CD4-positive, alpha-beta T cell treated with Interleukin-21 for 1 hour (primary cell): Measurements from ENCODE around the gene MFAP1.
"Not testable (repeated sequence)": the region's sequence is repeated elsewhere in the genome, so short reads cannot be mapped to it uniquely, and the experiment has no call there.

Source experiments
- DNase-seq: peaks from one replicate; pipeline ENCODE4 v3.0.0-alpha.2; 2020

Gene MFAP1

GRCh38 chr15:43824302-43825246, at the start of gene MFAP1:
Gene MFAP1, minus strand, starts transcription at chr15:43824690. Its CDS starts 121 bp downstream, at chr15:43824569.
- DNase-seq = peak; percentile 95

- no peak for DNase-seq
These were observed 49.2 kb upstream of the MFAP1 start for GRCh38 chr15:43873651-43874050.

GRCh38 chr15:43872416-43873020, 48.0 kb upstream of the MFAP1 start:
- peak; percentile 28 for DNase-seq

GRCh38 chr15:43871835-43872234, 47.3 kb upstream of the MFAP1 start:
- no peak for DNase-seq

GRCh38 chr15:43868406-43868805, 43.9 kb upstream of the MFAP1 start:
- no peak for DNase-seq

GRCh38 chr15:43867096-43867495, 42.6 kb upstream of the MFAP1 start:
- DNase-seq = no peak

GRCh38 chr15:43866636-43867035, 42.1 kb upstream of the MFAP1 start:
- not testable (repeated sequence) for DNase-seq

- DNase-seq = no peak
These were observed 35.1 kb upstream of the MFAP1 start for GRCh38 chr15:43859546-43859945.

GRCh38 chr15:43854801-43855200, 30.3 kb upstream of the MFAP1 start:
- DNase-seq = no peak

- no peak for DNase-seq
These were observed 28.1 kb upstream of the MFAP1 start for GRCh38 chr15:43852607-43853006.

GRCh38 chr15:43851251-43851650, 26.8 kb upstream of the MFAP1 start:
- no peak for DNase-seq

GRCh38 chr15:43845421-43845820, 20.9 kb upstream of the MFAP1 start:
- no peak for DNase-seq

GRCh38 chr15:43832485-43832884, 8.0 kb upstream of the MFAP1 start:
- not testable (repeated sequence) for DNase-seq

GRCh38 chr15:43831519-43832052, 7.1 kb upstream of the MFAP1 start:
- not testable (repeated sequence) for DNase-seq

GRCh38 chr15:43830691-43831275, 6.3 kb upstream of the MFAP1 start:
- not testable (repeated sequence) for DNase-seq

- DNase-seq = not testable (repeated sequence)
These were observed 5.6 kb upstream of the MFAP1 start for GRCh38 chr15:43829951-43830540.

GRCh38 chr15:43828061-43828657, 3.7 kb upstream of the MFAP1 start:
- DNase-seq = peak; percentile 18

- DNase-seq = peak; percentile 77
These were observed 2.2 kb upstream of the MFAP1 start, which contains the start of gene WDR76 for GRCh38 chr15:43826508-43827341. Gene WDR76, plus strand, starts transcription at chr15:43827002. Its CDS starts 31 bp downstream, at chr15:43827033.

- DNase-seq = no peak
These were observed 1.6 kb upstream of the MFAP1 start for GRCh38 chr15:43826029-43826507.

- DNase-seq = not testable (repeated sequence)
These were observed 815 bp upstream of the MFAP1 start for GRCh38 chr15:43825305-43825704.

- no peak for DNase-seq
These were observed 3.0 kb downstream of the MFAP1 start for GRCh38 chr15:43821505-43821904.
